T-helper 1 cell (primary cell): ENCODE data around the gene CCDC141.
"Not testable (repeated sequence)": the region's sequence is repeated elsewhere in the genome, so short reads cannot be mapped to it uniquely, and the experiment has no call there.

Experiments
- DNase-seq, 5 donors: peaks; one replicate each; pipeline ENCODE4 v3.0.0-alpha.2; 2012 to 2020

The CCDC141 gene

DNA sequence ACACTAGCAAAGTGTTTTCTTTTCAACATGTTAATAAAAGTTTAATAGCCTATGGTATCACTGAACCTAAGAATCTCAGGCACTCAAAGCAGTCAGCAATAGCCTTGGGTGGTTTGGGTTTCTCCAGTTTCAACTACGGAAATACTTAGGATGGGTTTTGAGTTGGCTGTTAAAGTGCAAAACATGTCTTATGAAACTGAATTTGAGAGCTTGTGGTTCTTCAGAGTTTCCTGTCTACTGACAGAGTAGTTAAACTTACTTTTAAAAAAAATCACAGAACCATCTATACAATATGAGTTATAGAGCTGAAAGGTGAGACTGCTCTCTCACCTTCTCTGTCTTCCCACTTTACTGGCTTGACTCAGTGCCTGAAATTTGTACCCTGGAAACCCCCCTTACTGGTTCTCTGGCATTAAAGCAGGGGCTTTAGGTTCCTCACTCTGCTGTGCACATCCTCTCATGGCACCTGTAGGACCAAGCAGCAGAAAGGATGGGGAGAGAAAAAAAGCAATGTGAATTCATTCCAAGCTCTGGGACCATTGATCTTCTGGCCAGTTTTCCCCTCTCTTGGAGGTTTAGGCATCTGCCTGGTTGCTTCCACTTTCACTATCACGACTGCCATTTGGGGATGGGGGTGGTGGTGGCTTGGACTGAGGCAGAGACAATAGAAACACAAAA, 18.1 kb downstream of the CCDC141 start:
- DNase-seq: peak in 2 of 5 donors; percentile 6 to 86

DNA sequence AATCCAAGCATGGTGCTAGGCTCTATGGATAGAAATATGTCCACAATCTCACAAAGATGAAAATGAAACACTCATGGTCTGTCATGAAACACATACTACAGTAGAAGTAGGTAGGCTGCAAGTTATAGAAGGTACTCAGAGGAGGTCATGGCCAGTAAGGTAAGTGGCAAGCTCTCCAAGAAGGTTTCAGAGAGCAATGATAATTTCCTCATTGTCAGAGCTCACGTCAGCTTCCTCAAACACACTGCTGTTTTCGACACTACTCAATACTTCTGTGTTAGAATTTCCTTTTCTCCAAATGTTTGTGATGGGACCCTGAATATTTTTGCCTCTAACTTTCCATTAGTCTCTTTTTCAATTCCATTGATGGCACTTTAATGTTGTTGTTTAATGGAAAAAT, 25.5 kb downstream of the CCDC141 start:
- DNase-seq: no peak

DNA sequence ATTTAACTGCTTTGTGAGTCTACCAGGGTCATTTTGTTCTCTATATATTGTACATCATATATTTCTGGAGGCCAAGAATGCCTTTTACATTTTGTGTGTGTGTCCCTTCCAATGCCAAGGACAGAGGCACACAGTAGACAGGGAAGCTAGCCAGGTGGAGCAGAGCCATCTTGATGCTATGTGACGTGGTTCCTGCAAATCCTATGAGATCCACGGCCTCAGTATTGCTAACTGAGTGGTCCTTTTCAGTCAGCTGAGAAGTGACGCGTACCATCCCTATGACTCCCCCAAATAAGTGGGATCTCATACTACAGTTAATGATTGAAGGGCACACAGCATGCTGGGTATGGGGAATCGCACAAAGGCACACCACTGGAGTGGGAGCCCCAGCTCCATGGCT, 27.3 kb downstream of the CCDC141 start:
- no peak for DNase-seq

DNA sequence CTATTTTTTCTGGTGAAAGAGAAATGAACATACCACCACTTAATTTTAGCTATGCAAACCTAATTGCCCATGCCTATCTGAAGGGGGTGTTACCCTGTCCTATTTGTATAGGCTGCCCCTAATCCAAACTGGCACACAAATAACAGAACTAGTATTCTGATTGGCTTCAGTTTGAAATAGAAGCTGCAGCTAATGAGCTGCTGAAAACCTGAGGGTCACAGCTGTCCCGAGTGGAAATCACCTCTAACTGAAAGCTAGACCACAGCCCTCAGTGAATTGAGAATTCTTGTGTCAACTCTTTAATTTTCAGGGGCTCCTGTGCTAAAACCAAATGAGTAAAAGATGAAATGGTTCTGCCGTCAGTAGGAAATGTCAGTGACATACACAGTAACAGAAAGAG, 28.7 kb downstream of the CCDC141 start:
- DNase-seq: no peak

DNA sequence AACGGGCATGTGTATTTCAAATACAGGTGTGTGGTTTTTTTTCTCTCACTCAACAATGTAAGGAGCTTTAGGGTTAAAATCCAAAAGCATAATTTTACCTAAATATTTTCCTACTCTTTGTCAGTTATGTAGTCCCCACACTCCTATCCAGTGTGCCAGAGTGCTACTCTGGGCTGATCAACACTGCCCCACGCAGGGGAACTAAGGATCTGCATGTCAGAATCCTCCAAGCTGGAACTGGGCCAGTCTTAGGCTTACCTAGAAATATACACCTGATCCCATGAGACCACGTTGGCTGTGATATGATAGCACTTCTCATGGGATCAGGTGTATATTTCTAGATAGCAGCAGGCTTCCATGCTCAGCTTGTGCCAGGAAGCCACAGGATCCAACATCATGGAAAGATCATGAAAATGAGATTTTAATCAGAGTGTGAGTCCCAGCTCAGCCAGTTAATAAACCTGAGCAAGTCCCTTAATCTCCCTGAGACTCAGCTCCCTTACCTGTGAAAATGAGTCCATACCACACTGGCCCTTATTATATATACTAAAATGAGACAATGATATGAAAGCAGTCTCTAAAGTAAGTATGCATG, 29.7 kb downstream of the CCDC141 start:
- DNase-seq: peak in 2 of 5 donors; percentile 24 to 38

DNA sequence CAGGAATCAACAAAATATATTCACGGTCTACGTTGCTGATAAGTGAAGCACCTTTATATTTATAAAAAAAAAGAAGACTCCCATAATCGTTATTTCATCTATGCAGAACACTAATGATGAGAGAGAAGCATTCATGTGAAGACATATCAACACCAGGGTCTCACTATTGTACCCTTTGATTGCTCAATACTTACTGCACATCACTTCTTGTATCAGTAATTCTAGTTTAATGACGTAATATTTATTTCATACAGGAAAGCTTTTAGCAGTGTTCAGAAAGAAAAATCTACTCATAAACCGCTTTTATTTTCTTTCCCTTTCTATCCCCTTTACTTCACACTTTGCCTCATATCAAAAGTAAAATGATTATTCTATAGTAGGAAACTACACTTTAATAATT, 30.7 kb downstream of the CCDC141 start:
- DNase-seq: no peak

DNA sequence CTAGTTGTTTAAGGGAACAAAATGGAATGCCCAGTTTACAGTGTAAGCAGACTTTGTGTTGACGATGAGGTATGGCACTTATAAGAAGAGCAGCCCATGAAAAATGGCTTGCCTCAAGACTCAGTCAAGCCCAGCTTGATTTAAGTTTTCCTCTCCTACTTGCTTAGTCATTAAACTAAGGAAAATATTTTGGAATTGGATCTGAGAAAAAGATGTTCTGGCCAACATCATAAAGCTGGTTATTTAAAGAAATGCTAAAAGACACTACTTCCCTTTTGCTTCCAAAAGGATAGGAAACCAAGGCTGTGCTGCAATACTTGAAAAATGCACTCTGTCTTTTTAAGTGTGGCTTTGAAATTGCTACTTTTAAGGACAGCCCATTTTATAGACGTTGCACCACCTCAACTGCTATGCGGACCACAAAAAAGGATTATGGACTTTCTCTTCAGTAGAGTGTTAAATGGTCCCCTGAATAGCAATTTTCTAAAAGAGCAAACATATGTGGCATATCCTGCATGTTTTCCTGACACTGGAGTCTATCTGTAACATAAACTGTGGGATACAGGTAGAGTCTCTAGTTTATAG, 32.1 kb downstream of the CCDC141 start:
- DNase-seq: no peak

DNA sequence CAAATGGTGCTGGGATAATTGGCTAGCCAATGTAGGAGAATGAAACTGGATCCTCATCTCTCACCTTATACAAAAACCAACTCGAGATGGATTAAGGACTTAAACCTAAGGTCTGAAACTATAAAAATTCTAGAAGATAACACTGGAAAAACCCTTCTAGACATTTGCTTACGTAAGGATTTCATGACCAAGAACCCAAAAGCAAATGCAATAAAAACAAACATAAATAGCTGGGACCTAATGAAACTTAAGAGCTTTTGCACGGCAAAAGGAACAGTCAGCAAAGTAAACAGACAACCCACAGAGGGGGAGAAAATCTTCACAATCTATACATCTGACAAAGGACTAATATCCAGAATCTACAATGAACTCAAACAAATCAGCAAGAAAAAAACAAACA, 35.7 kb downstream of the CCDC141 start:
- not testable (repeated sequence) for DNase-seq

DNA sequence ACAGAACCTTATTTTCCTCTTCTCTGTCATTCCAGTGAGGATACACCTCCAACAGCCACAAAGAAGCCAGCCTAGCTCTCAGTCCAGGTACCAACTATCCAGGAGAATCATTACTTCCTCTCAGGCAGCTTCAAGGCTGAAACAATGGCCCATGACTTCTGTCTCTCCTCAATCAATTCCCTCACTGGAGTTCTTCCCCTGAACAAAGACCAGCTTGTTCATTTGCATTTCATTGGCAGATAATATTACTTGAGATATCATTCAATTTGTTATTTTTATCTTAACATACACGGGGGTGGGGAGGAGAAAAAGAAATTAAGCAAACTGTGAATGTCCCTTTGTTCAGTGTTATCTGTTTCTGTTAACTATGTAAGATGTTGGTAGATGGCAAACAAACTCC, 44.0 kb downstream of the CCDC141 start:
- no peak for DNase-seq

DNA sequence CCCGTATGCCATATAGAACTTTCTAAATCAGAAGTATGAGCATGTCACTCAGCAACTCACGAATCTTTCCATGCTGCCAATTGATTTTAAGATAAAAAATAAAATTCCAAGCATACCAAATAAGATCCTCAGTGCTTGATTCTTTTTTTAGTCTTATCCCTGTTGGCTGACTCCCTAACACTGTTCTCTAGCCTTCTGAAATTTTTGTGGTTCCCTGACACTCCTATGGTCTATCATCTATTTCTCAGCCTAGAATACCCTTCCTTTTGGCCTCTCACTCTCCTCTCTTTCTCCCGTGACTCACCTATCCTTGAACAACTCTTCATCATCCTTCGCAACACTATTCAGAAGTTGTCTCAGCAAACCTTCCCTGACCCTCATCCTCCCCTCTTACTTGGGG, 50.5 kb downstream of the CCDC141 start:
- no peak for DNase-seq

DNA sequence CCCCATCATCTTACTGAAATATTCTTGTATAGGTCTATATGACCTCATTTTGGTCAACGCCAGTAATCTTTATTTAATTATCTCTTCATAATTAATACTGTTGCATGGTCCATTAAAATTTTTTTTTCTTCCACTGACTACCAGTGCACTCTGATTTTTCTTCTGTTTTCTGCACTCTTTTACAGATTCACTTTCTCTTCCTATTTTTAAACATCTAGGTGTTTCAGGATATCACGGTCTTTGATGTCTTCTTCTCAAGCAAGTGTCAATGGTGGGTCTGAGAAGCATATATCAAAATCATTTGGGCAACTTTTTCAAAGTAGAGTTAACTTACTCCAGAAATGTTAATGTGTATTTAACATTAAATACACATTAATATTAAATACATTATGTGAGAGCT, 51.4 kb downstream of the CCDC141 start:
- DNase-seq: no peak

DNA sequence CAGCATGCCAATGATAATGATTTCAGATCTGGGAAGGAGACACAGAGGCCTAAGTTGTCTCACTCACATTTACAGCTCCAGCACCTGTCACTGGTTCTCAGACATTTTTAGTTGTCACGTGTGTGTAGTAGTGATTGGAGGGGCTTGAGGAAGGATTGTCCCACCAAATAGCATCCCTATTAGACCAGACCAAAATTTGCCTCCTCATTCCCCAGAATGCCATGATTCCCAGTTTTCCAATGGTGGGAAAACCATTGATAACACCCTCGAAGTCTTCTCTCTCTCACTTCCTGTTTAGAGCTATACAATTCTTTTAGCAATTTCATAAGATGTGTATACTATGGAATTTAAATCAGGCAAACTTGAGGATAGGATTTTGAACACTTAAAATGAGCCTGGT, 52.5 kb downstream of the CCDC141 start:
- no peak for DNase-seq

DNA sequence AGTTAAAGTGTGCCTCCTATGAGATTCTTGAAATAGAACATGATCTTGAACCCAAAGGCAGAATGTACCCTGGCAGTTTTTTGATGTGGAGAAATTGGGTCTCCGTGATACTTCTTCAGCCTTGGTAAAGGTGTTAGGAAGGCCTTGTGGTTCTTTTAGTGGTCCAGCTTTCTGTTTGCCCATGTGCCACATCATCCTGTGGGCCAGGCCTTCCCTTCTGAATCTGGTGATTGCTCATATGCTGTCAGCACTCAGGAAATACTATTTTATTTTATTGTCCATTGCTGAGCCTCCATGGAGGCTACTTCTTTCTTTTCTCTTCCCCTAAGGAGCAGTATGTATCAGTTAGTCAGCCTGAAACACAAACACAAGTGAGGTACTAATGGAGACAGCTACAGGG, 52.9 kb downstream of the CCDC141 start:
- no peak for DNase-seq

DNA sequence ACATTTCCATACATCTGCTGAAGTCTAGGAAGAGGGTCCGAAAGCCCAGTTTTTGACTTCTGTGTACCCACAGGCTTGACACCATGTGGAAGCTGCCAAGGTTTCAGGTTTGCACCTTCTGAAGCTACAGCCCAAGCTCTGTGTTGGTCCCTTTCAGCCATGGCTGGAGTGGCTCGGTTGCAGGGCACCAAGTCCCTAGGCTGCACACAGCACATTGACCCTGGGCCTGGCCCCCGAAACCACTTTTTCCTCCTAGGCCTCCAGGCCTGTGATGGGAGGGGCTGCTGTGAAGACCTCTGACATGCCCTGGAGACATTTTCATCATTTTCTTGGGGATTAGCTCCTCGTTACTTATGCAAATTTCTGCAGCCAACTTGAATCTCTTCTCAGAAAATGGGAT, 55.7 kb downstream of the CCDC141 start:
- DNase-seq: no peak

DNA sequence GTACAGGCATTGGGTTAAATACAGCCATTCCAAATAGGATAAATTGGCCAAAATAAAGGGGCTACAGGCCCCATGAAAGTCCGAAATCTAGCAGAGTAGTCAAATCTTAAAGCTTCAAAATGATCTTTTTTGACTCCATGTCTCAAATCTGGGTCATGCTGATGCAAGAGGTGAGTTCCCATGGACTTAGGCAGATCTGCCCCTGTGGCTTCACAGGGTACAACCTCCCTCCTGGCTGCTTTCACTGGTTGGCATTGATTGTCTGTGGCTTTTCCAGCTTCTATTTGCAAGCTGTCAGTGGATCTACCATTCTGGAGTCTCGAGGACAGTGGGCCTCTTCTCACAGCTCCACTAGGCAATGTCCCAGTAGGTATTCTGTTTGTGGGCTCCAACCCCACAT, 56.1 kb downstream of the CCDC141 start:
- no peak for DNase-seq

DNA sequence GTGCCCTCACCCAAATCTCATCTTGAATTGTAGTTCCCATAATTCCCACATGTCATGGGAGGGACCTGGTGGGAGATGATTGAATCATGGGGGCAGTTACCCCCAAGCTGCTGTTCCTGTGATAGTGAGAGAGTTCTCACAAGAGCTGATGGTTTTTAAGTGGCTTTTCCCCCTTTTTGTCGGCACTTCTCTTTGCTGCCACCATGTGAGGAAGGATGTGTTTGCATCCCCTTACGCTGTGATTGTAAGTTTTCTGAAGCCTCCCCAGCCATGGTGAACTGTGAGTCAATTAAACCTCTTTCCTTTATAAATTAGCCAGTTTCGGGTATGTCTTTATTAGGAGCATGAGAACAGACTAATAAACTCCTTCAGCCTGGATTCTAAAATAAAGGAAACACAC, 57.2 kb downstream of the CCDC141 start:
- DNase-seq: not testable (repeated sequence)

DNA sequence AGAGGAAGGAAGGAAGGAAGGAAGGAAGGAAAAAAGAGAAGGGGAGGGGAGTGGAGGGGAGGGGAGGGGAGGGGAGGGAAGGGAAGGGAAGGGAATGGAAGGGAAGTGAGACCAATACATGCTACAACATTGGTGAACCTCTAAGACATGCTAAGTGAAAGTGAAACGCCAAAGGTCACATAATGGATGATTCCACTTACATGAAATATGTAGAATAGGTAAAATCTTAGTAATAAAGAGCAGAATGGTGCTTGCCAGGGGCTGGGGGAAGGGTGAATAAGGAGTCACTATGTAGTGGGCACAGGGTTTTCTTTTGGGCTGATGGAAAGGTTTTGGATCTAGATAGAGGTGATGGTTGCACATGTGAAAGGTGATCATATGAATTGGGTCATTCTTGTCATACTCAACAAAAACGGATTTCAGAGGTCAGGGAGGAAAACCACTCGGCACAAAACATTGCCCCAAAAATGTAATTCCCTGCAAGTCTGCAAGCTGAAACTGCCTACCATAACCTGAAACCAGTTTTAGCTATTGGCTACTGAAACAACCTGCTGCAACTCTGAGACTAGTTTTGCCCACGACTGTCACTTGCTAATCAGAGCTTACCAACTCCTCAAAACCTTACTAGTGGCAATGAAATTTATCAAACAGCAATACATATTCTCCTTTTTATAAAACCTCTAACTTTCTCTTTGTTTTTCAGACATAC, 59.2 kb downstream of the CCDC141 start:
- no peak for DNase-seq

DNA sequence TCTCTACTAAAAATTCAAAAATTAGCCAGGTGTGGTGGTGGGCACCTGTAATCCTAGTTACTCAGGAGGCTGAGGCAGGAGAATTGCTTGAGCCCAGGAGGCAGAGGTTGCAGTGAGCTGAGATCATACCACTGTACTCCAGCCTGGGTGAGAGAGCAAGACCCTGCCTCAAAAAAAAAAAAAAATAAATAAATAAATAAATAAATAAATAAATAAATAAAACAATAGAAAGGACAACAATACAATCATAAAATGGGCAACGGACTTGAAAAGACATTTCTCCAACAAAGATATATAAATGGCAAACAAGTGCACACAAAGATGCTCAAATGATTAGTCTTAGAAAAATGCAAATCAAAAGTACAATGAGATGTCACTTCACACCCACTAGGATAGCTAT, 60.5 kb downstream of the CCDC141 start:
- DNase-seq: not testable (repeated sequence)

DNA sequence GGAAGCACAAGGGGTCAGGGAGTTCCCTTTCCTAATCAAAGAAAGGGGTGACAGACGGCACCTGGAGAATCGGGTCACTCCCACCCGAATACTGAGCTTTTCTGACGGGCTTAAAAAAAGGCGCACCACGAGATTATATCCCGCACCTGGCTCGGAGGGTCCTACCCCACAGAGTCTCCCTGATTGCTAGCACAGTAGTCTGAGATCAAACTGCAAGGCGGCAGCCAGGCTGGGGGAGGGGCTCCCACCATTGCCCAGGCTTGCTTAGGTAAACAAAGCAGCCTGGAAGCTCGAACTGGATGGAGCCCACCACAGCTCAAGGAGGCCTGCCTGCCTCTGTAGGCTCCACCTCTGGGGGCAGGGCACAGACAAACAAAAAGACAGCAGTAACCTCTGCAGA, 67.3 kb downstream of the CCDC141 start:
- not testable (repeated sequence) for DNase-seq

DNA sequence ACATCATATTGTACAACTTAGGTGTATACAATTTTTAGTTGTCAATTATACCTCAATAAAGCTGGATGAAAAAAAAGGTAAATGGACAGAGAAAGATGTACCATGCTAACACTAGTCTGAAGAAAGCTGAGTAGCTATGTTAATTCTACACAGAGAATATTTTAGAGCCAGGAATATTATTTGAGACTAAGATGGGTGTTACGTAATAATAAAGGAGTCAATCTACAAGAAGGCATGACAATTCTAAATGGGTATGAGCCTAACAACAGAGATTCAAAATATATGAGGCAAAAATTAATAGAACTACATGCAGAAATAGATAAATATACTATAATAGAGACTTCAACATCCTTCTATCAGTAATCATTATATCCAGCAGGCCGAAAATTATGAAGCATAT, 69.1 kb downstream of the CCDC141 start:
- no peak for DNase-seq

DNA sequence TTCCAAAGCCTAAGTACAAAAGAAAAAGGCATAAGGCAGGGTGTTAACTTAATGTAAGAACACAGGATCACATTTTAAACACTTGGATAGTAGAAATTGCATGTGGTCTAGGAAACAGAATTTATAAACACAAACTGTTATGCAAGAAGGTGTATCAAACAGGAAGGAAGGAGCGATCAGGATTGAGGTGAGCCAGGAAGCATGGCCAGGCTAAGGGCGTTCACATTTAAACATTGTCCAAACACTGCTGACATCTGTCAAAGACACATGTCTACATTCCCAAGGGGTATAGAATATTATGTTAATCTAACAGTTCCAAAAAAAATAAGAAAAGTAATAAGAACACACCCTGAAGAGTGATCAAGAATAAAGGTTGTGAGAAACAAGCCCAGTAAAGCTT, 71.3 kb downstream of the CCDC141 start:
- DNase-seq: no peak

DNA sequence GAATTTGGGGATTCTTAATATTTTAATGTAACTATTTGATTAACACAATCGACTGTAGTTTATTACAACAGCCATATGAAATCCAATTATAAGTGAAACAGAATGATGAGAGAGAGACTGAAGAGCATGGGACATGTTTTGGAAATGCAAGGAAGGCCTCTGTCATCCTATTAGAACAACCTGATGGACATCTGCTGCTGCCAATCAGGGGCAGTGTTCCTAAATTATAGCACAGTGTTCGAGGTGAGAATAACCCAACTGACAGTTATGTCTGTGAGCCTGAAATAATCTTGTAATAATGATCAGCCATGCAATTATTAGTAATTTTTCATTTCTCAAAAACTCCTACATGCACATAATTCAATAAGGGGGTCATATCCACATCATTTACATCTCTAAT, 73.6 kb downstream of the CCDC141 start:
- DNase-seq: no peak

DNA sequence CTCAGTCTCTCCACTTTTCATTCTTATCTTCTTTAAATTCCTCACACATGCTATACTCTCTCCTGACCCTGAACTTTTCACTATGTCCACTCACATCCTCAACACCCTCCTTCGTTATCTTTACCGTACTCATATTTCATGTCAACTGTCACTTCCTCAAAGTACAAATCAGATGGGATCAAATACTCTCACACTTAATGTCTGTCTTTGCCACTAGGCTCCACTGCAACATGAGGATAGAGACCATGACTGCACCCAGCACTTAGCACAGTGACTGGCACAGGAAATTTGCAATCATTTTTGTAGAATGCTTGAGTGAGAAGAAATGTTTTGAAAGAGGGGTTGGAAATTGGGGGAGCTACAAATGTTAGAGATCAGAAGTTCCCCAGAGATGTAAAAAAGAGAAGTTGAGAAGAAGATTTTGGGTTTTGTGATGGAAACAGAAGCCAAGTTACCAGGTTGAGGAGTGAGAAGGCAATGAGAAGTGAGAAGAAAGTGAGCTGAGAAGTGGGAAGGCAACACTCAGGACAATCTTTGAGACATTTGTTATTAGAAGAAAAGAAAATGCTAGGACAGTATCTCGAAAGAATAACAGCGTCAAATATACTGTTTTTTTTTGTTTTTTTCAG, 87.0 kb downstream of the CCDC141 start:
- no peak for DNase-seq

DNA sequence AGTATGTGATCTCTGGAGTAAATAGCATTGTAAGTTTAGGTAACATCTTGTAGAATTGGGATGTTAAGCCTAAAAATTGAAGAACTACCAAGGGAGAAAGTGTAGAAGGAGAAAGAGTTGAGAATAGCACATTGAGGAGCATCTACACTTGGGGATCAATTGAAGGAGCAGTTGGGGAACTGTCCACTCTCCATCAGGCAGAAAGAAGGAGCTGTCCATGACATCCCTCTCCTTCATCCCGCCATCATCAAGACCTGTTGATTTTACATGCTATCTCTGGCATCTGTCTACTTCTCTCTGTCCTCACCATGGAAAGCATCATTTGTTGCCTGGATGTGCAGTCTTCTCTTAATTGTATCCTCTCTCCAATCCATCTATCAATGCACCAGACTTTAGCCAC, 87.8 kb downstream of the CCDC141 start:
- no peak for DNase-seq
